Ureter (tissue), 1 donor: Measurements from ENCODE around the gene GPR18. TPM values are rescaled to one million over a fixed set of nuclear protein-coding genes. Genes with fewer than 3 reads are reported as not detected.
"Not testable (repeated sequence)": the region's sequence is repeated elsewhere in the genome, so short reads cannot be mapped to it uniquely, and the experiment has no call there.

Experiments
- DNase-seq: peaks from one replicate; pipeline ENCODE4 v3.0.0-alpha.2; 2020; ENCODE audit warnings: low spot score
- total RNA-seq: library from RNA; stranded (reverse); gene quantifications from one replicate; pipeline ENCODE4 v1.2.4, GENCODE V29; 2023
- donor health status: DM: yes; HTN: yes; CAD: no.

Gene GPR18
- total RNA-seq, 1 donor from 2014 or later: 0.26 TPM

DNA sequence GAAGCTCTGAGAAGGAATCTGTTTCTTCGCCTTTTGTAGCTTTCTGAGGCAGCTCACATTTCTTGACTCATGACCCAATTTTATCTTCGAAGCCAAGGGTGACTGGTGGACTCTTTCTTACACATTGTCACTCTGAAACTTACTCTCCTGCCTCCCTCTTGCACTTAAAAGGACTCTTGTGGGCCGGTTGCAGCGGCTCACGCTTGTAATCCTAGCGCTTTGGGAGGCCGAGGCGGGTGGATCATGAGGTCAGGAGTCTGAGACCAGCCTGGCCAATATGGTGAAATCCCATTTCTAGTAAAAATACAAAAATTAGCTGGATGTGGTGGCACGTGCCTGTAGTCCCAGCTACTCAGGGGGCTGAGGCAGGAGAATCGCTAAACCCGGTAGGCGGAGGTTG is 27.6 kb downstream of the GPR18 start:
- DNase-seq: not testable (repeated sequence)

DNA sequence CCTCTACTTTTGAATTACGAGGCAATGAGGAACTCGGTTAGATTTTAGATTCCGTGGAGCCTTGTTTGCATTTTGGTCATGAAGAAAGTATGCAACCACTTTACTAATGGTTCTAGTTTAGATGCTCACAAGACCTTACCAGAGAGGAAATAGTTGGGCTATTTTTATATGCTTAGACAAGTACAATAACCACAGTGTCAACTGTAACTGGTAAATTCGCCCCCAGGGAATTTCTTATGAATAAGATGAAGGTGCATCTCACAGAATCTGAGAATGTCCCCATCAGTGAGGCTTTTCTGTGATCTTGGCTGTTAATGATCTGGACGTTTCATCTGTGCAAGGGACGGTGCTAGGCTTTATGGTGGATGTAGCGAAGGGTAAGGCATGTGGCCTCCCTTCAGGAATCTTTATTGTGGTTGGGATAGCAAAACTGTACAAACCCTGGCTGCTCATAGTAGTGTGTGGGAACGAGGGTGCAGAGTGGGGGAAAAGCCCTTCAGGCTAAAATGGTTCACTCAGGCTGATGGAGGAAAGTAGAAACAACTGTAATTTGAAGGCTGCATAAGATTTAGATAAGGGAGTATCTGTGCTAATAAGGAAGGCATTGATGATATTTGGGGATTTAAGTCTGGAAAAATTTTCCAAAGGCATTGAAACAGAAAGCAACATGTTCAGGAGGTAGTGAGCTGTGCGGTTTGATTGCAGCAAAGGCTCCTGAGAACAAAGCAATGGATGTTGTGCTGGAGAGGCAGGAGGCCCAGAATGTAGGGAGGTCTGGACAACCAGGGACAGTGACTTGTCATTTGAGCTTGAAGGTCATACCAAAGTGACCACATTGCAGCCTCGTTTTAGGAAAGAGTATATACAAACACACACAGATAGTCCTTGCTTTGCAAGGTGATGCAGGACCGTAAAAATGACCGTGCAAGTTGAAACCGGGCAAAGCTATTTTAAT is 29.2 kb downstream of the GPR18 start:
- DNase-seq: no peak

DNA sequence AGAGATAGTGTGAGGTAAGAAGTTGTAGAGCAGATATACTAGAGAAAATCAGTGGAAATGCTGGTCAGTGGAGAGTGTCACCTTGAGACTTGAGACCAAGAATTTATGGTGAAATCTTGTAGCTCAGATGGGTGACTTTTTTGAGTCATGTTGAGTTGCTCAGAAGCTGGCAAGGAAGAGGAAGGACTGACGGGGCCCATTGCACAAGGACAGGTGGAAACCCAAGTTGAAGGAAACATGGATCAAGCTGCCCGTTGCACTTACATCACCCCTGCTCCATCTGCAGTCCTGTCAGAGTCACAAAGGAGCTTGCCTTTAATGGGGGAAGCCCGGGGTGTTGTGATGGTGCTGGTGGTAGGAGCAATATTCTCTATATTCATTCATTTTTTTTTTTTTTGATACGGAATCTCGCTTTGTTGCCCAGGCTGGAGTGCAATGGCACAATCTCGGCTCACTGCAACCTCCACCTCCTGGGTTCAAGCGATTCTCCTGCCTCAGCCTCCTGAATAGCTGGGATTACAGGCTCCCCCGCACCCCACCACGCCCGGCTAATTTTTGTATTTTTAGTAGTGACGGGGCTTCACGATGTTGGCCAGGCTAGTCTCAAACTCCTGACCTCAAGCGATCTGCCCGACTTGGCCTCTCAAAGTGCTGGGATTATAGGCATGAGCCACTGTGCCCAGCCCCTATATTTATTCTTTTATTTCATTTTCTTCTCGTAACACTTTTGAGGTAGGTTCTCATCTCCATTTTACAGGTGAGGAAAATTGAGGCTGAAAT is 30.1 kb downstream of the GPR18 start:
- no peak for DNase-seq

DNA sequence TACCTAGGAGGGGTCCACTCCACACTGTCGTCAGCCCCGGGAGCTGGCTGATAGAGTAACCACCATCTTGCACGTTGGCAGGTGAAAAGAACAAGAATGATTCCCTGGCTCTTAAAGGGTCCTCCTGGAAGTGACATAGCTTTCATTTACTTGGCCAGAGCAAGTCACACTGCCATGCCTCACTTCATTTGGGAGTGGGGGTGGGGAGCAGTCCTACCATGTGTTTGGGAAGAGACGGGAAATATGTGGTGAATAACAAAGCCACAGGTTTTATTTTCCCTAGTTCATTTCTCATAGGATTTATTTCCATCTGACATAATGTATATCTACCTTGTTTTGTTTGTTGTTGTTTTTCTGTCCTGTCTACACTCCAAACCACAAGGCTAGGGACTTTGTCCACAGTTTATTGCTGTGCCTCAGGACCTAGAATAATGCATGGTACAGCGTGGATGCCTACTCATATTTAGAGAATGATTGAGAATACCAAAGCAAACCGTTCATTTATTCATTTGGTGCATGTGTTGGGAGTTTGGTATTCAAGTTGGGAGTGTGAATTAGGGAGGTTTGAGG is 30.8 kb downstream of the GPR18 start:
- no peak for DNase-seq

DNA sequence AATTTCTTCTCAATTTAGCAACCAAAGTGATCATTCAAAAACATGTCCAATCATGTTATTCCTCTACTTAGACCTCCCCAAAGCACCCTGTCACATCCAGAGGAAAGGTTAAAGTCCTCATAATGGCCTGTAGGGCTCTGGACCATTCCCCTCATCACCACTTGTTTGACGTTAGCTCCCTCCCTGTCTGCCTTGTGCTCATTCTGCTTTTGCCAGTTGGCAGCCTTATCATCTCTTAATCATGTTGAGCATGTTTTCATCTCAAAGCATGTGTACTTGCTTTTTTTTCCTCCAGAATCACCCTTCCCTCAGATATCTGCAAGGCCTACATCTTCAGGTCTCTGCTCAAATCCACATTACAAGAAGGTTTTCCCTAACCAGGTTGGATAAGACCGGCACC is 31.7 kb downstream of the GPR18 start:
- no peak for DNase-seq

DNA sequence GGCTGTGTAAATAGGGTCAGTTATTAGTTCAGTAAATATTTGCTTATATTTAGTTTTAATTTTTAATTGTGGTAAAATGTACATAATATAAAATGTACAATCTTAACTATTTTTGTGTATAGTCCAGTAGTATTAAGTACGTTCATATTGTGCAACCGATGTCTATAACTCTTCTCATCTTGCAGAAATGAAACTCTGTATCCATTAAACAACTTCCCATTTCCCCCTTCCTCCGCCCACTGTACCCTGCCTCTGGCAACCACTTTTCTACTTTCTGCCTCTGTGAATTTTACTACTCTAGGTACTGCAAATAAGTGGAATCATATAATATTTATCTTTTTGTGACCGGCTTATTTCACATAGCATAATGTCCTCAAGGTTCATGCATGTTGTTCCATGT is 33.1 kb downstream of the GPR18 start:
- no peak for DNase-seq

DNA sequence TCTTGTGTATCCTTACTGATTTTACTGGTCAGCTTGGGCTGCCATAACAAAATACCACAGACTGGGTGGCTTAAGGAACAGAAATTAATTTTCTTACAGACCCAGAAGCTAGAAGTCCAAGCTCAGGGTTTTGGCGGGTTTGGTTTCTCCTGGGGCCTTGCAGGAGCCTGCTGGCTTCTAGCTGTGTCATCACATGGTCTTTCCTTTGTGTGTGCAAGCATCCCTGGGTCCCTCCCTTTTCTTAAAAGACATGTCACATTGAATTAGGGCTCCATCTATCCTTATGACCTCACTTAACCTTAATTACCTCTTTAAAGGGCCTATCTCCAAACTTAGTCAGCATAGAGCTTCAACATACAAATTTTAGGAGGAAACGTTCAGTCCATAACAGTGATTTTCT is 34.2 kb downstream of the GPR18 start:
- no peak for DNase-seq

DNA sequence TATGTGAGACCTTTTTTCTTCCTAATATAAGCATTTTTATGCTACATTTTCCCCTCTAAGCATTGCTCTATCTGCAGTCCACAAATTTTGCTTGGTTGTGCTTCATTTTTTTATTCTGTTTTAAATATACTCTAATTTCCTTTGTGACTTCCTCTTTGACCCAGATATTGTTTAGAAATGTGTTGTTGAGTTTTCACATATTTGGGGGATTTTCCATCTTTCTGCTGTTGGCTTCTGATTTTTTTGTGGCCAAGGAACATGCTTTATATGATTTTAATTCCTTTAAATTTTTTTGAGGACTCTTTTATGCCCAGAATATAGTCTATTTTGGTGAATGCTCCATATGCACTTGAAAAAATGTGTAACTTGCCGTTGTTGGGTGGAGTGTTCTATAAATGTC is 34.6 kb downstream of the GPR18 start:
- no peak for DNase-seq

DNA sequence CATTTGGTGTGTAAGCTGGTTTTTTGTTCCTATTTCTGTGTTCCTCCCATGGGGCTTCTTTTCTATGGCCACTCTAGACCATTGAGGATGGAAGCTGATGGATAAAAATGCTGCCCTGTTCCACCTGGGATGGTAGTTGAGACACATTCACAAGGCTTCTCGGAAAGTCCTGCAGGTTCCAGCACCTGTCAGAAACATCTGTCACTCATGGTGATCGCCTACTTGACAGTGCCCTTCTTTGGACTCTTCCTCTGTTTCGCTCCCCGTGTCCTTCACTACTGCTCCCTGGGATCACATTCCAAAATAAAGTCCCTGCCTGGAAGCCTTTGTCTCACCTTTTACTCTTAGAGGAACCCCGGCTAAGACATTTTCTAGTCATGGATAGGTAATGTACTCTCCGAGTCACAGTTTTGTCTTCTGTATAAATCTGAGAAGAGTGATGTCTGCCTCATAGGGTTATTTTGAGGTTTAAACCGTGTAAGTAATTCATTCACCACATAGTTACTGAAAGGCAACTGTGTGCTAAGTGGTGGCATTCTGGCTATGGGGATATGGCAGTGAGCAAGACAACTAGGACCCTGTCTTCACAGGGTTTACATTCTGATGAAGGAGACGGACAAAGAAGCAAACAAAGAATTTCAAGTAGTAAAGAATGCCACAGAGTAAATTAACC is 36.5 kb downstream of the GPR18 start:
- no peak for DNase-seq

DNA sequence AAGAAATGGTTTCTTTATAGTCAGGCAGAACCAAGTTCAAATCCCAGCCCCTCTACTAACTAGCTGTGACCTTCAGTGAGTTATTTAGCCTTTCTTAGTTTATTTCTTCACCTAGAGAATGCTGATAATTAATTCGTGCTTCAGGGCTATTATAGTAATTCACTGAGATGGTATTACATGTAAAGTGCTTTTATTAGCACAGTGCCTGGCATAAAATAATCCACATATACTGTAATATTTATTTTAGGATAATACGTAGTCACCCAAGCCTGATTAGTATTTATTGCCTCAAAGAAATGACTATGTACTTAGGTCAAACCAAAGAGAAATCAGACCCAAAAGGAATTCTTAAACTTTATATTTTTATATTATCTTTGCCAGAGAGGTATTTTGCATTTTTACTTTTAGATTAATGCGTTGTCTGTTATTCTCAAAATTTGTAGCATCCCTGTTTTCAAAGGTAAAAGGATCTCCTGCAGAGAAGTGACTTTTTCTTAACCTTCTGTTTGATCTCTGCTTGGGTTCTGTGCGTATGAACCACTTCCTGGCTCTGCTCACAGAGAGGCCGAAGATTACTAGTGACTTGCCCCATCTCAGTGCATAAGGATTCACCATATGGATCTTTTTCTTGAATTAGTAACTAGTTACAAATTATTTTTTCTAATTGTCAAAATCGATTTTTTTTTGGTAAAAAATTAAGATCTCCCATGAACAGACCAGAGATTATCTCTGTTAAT is 37.8 kb downstream of the GPR18 start:
- DNase-seq: no peak

DNA sequence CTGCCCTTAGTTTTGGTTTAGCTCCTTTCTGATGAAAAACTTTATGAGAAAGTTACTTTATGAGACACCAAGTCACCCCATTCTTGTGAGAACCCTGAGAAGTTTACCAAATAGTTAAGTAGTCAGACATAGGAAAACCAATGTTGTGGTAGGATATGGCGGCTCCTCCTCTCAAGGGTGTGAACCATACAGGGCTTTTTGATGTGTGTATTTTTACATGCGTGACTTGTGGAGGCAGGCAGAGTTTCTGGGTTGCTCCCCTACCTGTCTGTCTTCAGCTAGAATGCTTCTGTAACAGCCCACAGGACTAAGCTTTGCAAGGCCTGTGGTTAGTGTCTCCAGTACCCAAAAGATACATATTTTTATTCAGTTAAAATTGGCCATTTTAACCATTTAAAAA is 39.2 kb downstream of the GPR18 start:
- DNase-seq: no peak

DNA sequence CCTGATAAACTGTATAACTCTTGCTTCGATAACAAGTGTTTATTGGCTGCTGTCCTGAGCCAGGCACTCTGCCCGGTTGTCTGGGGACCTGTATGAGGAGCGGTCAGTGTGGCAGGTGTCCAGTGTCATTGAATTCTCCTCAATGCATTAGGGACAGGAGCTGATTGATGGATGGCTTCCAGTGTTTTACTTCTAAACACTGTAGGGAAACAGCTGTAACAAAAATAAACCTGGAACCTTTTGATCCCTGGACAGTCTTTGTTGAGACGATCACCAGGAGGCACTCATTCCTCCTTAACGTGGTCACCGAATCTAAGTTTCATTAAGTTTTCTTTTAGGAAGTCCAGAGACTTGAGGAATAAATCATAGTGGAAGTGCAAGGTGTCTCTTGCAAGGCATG is 39.6 kb downstream of the GPR18 start:
- no peak for DNase-seq

DNA sequence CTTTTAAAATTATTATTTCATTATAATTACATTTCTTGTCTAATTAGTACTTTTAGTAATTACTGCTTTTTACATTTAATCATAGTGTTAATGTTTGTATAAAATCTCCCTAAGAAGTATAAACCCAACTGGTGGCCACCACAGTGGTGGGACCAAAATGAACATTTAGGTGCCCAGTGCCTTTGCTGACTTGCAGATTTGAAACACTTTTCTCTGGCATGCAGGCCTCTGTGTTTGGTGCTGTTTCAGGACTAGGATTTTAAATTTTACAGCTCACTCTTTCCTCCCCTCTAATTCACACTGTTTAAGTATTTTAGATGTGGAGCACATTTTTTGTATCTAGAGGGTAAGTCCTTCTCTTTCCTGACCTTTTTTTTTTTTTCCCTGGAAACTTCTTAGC is 40.1 kb downstream of the GPR18 start:
- no peak for DNase-seq

DNA sequence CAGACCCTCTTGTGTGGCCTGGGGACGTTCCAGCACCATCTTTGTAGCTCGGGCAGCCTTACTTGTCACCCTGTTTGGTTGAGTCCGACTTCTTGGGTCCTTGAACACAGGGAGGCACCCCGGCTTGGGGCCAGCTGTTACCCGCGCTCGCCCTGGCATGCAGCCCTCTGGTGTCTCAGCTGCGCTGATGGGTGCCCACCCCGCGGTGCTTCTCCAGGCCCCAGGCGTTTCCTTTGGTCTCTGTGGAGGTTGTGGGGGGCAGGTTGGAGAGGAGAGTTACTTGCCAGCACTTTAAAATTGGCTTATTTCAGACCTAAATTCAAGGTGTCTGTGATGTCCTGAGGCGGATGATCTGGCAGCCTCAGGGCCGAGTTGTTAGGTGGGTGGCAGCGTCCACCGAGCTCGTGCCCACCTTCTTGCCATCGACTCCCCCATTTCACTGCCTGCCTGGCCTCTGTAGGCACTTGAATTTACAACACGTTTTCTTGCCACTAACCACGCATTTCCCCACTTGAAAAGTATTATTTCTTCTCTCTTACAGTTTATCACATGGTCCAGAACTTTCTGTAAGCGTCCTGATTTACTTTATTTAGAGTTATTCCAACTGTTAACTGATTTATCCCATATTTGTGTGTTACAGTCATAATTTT is 40.6 kb downstream of the GPR18 start:
- no peak for DNase-seq

DNA sequence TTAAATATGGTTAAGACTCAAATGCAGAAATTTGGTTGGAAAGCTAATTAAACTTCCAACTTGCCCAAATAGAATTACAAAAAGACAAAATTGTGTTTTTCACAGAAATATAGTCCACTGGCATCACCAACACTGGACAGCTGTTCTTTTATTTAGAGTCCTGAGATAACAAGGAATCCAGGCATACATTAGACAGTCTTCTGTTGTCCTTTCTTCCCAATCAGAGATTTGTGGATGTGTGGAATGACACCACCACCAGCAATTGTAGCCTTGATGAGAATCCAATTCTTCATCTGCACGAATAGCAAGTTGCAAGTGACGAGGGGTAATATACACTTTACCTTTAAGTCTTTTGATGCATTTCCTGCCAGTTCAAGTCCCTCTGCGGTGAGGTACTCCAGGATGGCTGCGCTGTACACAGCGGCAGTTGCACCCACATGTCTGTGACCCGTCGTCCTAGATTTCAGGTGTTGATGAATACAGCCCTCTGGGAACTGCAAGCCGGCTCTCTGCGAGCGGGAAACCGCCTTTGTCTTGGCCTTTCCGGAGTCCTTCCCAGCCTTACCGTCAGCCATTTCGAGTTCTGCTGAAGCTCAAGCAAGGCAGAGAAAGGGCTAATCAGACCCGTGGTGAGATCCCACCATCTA is 42.9 kb downstream of the GPR18 start:
- no peak for DNase-seq

DNA sequence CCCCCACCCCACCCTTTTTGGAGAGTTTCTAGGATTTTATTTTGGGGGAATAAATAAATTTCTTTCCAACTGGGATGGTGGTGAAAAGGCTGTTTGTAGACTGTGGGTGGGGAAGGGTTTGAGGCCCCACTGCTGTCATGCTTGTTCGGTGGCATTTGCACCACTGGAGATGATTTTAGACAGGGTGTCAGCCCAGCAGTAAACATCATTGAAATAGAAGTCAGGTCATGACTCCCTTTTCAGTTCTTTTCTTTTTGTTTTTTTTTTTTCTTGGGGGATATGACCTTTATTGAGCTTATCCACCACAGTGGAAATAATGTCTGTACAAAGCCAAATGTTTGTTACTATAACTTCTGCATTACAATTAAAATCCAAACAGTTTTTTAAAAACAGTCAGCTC is 43.4 kb downstream of the GPR18 start:
- no peak for DNase-seq

DNA sequence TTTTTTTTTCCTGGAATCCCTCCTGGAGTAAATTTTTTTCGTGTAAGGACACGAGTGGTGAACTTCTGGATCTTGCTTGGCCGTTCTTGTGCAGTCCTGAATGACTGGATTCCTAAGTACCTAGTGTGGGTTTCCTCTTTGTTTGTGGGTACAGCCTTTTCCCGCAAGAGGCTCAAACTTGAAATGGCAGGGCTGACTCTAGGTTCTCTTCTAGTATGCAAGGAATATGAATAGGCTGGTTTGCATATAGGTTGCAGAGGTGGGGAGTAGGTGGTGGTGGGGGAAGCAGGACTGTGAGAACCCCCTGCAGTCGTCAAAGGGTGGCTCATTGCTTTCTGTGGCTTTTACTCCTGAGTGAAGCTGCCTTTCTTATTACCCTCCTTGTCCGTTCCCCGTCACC is 43.9 kb downstream of the GPR18 start:
- no peak for DNase-seq

DNA sequence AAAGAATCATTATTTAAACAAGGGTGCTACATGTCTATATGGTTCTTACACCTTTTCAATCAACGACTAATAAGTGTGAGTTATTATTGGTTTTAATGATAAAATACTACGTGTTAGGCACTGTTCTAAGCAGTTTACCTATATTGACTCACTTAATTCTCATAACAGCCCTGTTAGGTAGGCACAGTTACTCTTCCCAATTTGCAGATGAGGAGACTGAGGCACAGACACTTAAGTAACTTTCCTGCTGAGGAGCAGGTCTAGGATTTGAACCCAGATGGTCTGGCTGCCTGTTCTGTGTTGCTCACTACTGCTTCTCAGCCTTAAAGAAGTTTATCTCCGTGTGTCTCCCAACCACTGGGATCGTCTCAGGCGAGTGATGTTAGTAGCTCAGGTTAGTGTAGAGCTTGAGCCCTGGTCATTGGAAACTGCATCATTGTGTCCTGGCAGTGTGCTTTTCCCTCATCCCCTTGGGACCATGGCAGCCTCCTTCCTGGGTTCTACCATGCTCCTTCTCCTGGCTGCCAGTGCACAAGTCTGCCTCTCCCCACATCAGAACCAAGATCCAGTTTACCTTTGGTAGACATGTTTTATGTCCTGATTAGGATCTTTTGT is 46.7 kb downstream of the GPR18 start:
- no peak for DNase-seq

DNA sequence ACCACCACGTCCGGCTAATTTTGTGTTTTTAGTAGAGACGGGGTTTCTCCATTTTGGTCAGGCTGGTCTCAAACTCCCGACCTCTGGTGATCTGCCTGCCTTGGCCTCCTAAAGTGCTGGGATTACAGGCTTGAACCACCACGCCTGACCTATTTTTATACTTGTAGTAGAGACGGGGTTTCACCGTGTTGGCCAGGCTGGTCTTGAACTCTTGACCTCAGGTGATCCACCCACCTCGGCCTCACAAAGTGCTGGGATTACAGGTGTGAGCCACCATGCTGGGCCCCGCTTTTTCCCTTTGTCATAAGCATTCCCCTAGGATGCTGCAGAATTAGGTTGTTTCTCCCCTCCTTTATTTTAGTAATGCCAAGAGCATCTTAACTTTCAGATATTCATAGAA is 47.6 kb downstream of the GPR18 start:
- not testable (repeated sequence) for DNase-seq
